Natural killer cell (primary cell): Measurements from ENCODE around the gene LRRC43. TPM values are rescaled to one million over a fixed set of nuclear protein-coding genes. Genes with fewer than 3 reads are reported as not detected.

Experiments
- ATAC-seq, 3 donors: fragments of 150-1000 bp in 2 of 3; fragments of 200-7000 bp in 1 of 3; cut with Tn5 transposase; 1 replicate in 1 of 3; 2 replicates in 2 of 3; pipeline ENCODE4 v1.10.0; 2021; ENCODE audit warnings: mild to moderate bottlenecking in 2 of 3, moderate library complexity in 2 of 3
- DNase-seq, 2 donors: peaks; one replicate each; pipeline versions ENCODE4 v3.0.0 to v3.0.0-alpha.2; 2013 to 2021; ENCODE audit warnings: mixed read lengths in 1 of 2
- H3K27ac ChIP-seq: one replicate; pipeline ENCODE4 v1.5.1; 2013; ENCODE audit warnings: mild to moderate bottlenecking, low read length
- H3K27me3 ChIP-seq: one replicate; pipeline ENCODE4 v1.6.1; 2013; ENCODE audit warnings: low read length; ENCODE audit not compliant: control insufficient read depth, insufficient read depth
- H3K36me3 ChIP-seq: one replicate; pipeline ENCODE4 v1.6.1; 2013; ENCODE audit warnings: low read length; ENCODE audit not compliant: control insufficient read depth, insufficient read depth
- H3K4me1 ChIP-seq: one replicate; pipeline ENCODE4 v1.6.1; 2013; ENCODE audit warnings: low read length; ENCODE audit not compliant: control insufficient read depth, insufficient read depth
- H3K4me3 ChIP-seq: one replicate; pipeline ENCODE4 v1.5.1; 2013; ENCODE audit warnings: low read length
- H3K9me3 ChIP-seq: one replicate; pipeline ENCODE4 v1.6.1; 2013; ENCODE audit warnings: low read length; ENCODE audit not compliant: control insufficient read depth, insufficient read depth
- H3K27ac Mint-ChIP-seq, 2 donors: one replicate each; pipeline ENCODE4 v1.8.0; 2022; ENCODE audit warnings: mild to moderate bottlenecking in 2 of 2, mixed read lengths in 2 of 2, moderate library complexity in 1 of 2
- H3K27me3 Mint-ChIP-seq, 2 donors: one replicate each; pipeline ENCODE4 v1.8.0; 2022; ENCODE audit warnings: low read depth in 2 of 2, mixed read lengths in 2 of 2
- H3K36me3 Mint-ChIP-seq: one replicate; pipeline ENCODE4 v1.8.0; 2022; ENCODE audit warnings: mixed read lengths
- H3K4me1 Mint-ChIP-seq, 2 donors: one replicate each; pipeline ENCODE4 v1.8.0; 2022; ENCODE audit warnings: mixed read lengths in 2 of 2
- H3K4me3 Mint-ChIP-seq: one replicate; pipeline ENCODE4 v1.8.0; 2022; ENCODE audit warnings: mild to moderate bottlenecking, moderate library complexity, mixed read lengths
- H3K9me3 Mint-ChIP-seq, 2 donors: one replicate each; pipeline ENCODE4 v1.8.0; 2022; ENCODE audit warnings: mixed read lengths in 2 of 2
- CTCF ChIP-seq: fragments of 200-600 bp; IDR thresholded peaks from one replicate; pipeline ENCODE4 v1.8.0; 2022; ENCODE audit warnings: antibody characterized with exemption
- WGBS: methylation state at CpG from one replicate; pipeline ENCODE4 v1.1.7; 2013; ENCODE audit warnings: missing lambda C conversion rate; ENCODE audit not compliant: insufficient coverage; 5-methylcytosine and 5-hydroxymethylcytosine counted together
- intact Hi-C: fragments of 100-400 bp; cut with micrococcal nuclease; formaldehyde crosslinking; loops from one replicate; pipeline ENCODE4 v1.14.2; 2022
- total RNA-seq, 4 donors: library from RNA; stranded (reverse); fragments of 120-200 nt in 1 of 4; gene quantifications; one replicate each; pipeline versions ENCODE4 v1.2.3 to v1.2.4, GENCODE V29; 2013 to 2022

LRRC43 gene
- total RNA-seq, 3 donors from 2014 or later (not counting 1 experiment from before 2014, with no cell fraction given): 5.0 to 18.5 (median 8.5) TPM

GRCh38 chr12:122141911-122142725 is 40.8 kb upstream of the LRRC43 start:
- Mint-ChIP-seq H3K36me3 (no peaks in the 10 kb centered on the region), H3K4me1 (peaks cover 0 to 5% of the 10 kb centered on the region in 2 donors), H3K9me3 (no peaks in the 10 kb centered on the region), H3K27me3 (no peaks in the 10 kb centered on the region), H3K27ac (no peak overlapping the region), H3K4me3 (no peak overlapping the region)
- H3K4me3 ChIP-seq: no peak overlapping the region
- H3K9me3 ChIP-seq: no peaks in the 10 kb centered on the region
- H3K27ac ChIP-seq: no peak overlapping the region
- DNase-seq (no peak), ATAC-seq (no peak)
- H3K36me3 ChIP-seq: peaks cover 44% of the 10 kb centered on the region
- intact Hi-C loops: no loop called here
- no peak for TF ChIP-seq CTCF
- H3K4me1 ChIP-seq: no peaks in the 10 kb centered on the region
- WGBS: 94% methylated on average over 21 of the region's 21 CpGs
- no peaks in the 10 kb centered on the region for H3K27me3 ChIP-seq

- Mint-ChIP-seq H3K27me3 (no peaks in the 10 kb centered on the region), H3K4me1 (peaks cover 0 to 5% of the 10 kb centered on the region in 2 donors), H3K36me3 (no peaks in the 10 kb centered on the region), H3K27ac (no peak overlapping the region), H3K4me3 (no peak overlapping the region), H3K9me3 (no peaks in the 10 kb centered on the region)
- ATAC-seq: no peak
- Histone ChIP-seq H3K36me3 (peaks cover 41% of the 10 kb centered on the region), H3K4me1 (no peaks in the 10 kb centered on the region), H3K4me3 (no peak overlapping the region), H3K27ac (no peak overlapping the region), H3K27me3 (no peaks in the 10 kb centered on the region), H3K9me3 (no peaks in the 10 kb centered on the region)
- WGBS: 89% methylated on average over 6 of the region's 6 CpGs
- intact Hi-C loops: no loop called here
- no peak for TF ChIP-seq CTCF
- no peak for DNase-seq
Measured at GRCh38 chr12:122142857-122143256, 40.1 kb upstream of the LRRC43 start.

GRCh38 chr12:122144885-122145284 is 38.0 kb upstream of the LRRC43 start:
- no peaks in the 10 kb centered on the region for H3K36me3 Mint-ChIP-seq
- intact Hi-C loops: no loop called here
- DNase-seq (no peak), ATAC-seq (no peak)
- Histone ChIP-seq H3K36me3 (peaks cover 29% of the 10 kb centered on the region), H3K27me3 (no peaks in the 10 kb centered on the region), H3K4me1 (no peaks in the 10 kb centered on the region), H3K4me3 (no peak overlapping the region), H3K9me3 (no peaks in the 10 kb centered on the region), H3K27ac (no peak overlapping the region)
- H3K9me3 Mint-ChIP-seq: no peaks in the 10 kb centered on the region
- WGBS: 99% methylated on average over 12 of the region's 12 CpGs
- no peak overlapping the region for H3K27ac Mint-ChIP-seq
- no peak overlapping the region for H3K4me3 Mint-ChIP-seq
- TF ChIP-seq CTCF: no peak
- peaks cover 0 to 5% of the 10 kb centered on the region in 2 donors for H3K4me1 Mint-ChIP-seq
- H3K27me3 Mint-ChIP-seq: no peaks in the 10 kb centered on the region
